BLaER1 treated with 17β-estradiol and CSF1 and Interleukin-3, amounts not matched to agents 10 nM and 100 nM (cell line): ENCODE results near the gene MED12L.
A peak's percentile ranks its signal among the peaks of the same experiment; 100 is the strongest.

Experiments
- H3K27ac ChIP-seq, 11 experiments: shearing (Covaris generic); formaldehyde crosslinking; 2 replicates each; pipeline ENCODE4 v1.8.1; 2022
- H3K27me3 ChIP-seq, 11 experiments: shearing (Covaris generic); formaldehyde crosslinking; 2 replicates each; pipeline ENCODE4 v1.8.1; 2022
- H3K36me3 ChIP-seq, 11 experiments: shearing (Covaris generic); formaldehyde crosslinking; 2 replicates each; pipeline ENCODE4 v1.8.1; 2022
- H3K4me1 ChIP-seq, 10 experiments: shearing (Covaris generic); formaldehyde crosslinking; 2 replicates each; pipeline ENCODE4 v1.8.1; 2022
- H3K4me2 ChIP-seq, 11 experiments: shearing (Covaris generic); formaldehyde crosslinking; 2 replicates each; pipeline ENCODE4 v1.8.1; 2022
- H3K4me3 ChIP-seq, 10 experiments: shearing (Covaris generic); formaldehyde crosslinking; 2 replicates each; pipeline ENCODE4 v1.8.1; 2022
- H3K9ac ChIP-seq, 11 experiments: shearing (Covaris generic); formaldehyde crosslinking; 2 replicates each; pipeline ENCODE4 v1.8.1; 2022
- H3K9me3 ChIP-seq, 11 experiments: shearing (Covaris generic); formaldehyde crosslinking; replicated peaks in 1 of 11; 2 replicates each; pipeline ENCODE4 v1.8.1; 2022
- H4K20me1 ChIP-seq, 11 experiments: shearing (Covaris generic); formaldehyde crosslinking; 2 replicates each; pipeline ENCODE4 v1.8.1; 2022
- Cebpa-rat ChIP-seq, 11 experiments: shearing (Covaris generic); IDR thresholded peaks; 2 replicates each; pipeline ENCODE4 v1.8.1; 2022

The MED12L gene

DNA sequence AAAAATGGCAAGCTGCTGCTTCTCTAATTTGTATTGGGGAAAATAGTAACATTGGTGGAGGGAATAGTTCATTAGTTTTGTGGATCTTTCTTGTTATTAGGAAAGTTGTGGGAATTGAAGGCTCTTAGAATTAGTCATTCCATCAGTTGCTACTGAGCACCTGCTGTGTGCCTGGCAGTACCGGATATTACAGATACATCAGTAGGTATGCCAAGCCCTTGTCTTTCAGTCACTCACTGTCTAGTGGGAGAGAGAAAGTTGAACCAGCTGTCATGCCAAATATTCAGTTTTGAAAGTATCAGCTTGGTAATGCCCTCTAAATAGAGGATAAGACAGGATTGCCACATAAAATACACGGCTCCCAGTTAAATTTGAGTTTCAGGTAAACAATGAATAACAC lies 342.9 kb downstream of the MED12L start:
- Histone ChIP-seq H3K4me3 (no peak overlapping the region), H3K4me2 (no peak overlapping the region), H3K27ac (no peak overlapping the region), H3K9me3 (peaks cover 0 to 11% (median 0%) of the 10 kb centered on the region in 11 experiments; a peak in 3 of 22 replicates), H3K27me3 (no peaks in the 10 kb centered on the region), H3K9ac (no peak overlapping the region), H3K36me3 (peaks cover 0 to 41% (median 3%) of the 10 kb centered on the region in 11 experiments; a peak in 11 of 22 replicates), H4K20me1 (no peaks in the 10 kb centered on the region), H3K4me1 (peaks cover 3 to 17% (median 7%) of the 10 kb centered on the region in 10 experiments; a peak in 16 of 20 replicates)
- no peak for TF ChIP-seq Cebpa-rat (IDR thresholded peaks at IDR 0.05)

DNA sequence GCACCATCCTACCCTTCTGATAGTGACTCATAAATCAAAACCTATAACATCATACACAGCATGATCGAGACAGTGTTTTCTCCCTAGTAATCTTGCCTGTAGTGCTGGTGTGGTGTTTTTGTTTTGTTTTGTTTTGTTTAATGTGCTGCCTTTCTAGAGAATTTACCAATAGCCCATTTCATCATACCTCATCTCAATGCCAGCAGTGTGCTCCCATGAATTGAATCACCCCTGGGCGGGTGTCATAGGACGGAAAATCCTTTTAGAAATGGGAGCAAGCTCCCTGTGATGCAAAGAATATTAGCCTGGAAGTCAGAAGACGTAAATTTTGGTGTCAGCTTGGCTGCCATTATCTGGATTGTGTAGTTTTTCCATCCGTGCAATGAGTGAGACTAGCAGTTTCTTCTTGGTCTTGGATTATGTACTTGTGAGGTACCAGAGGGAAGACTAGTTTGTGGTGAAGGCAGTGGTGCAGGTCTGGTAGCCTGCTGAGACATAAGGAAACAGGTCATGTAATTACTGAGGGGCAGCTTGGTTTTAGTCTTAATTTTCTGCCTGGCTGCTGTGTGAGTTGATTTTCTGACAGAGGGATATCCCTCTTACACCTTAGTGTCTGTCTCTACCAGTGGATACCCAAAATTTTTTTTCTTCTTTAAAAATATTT lies 345.5 kb downstream of the MED12L start:
- Histone ChIP-seq H4K20me1 (no peaks in the 10 kb centered on the region), H3K9me3 (peaks cover 0 to 11% (median 0%) of the 10 kb centered on the region in 11 experiments; a peak in 3 of 22 replicates), H3K4me3 (no peak overlapping the region), H3K4me2 (no peak overlapping the region), H3K9ac (no peak overlapping the region), H3K36me3 (peaks cover 0 to 41% (median 3%) of the 10 kb centered on the region in 11 experiments; a peak in 11 of 22 replicates), H3K27me3 (no peaks in the 10 kb centered on the region), H3K27ac (no peak overlapping the region), H3K4me1 (peaks cover 3 to 9% (median 5%) of the 10 kb centered on the region in 10 experiments; a peak in 16 of 20 replicates)
- TF ChIP-seq Cebpa-rat (IDR thresholded peaks at IDR 0.05) = no peak

DNA sequence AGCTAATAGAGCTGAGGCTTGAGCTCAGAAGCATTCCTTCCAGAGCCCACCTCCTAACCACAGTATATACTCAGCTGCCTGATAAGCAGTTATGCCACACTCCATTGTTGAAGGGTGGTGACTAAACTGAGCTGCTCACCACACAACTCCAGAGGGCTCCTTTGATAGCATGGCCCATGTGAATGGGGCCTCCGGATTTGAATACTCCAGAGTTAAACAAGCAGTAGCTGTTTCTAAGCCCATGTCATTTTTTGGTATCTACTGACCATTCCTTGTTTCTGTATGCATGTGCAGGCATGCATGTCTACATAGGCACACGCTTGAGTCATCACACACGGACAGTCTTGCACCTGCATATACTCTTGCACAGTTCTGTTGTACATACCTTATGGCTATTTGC lies 346.5 kb downstream of the MED12L start:
- Histone ChIP-seq H3K27me3 (no peaks in the 10 kb centered on the region), H3K4me2 (no peak overlapping the region), H3K4me3 (no peak overlapping the region), H3K9ac (no peak overlapping the region), H3K9me3 (peaks cover 0 to 11% (median 0%) of the 10 kb centered on the region in 11 experiments; a peak in 3 of 22 replicates), H3K4me1 (no peaks in the 10 kb centered on the region; a peak in 1 of 20 replicates), H4K20me1 (no peaks in the 10 kb centered on the region), H3K36me3 (peaks cover 0 to 41% (median 3%) of the 10 kb centered on the region in 11 experiments; a peak in 11 of 22 replicates), H3K27ac (no peak overlapping the region)
- TF ChIP-seq Cebpa-rat (IDR thresholded peaks at IDR 0.05) = no peak

DNA sequence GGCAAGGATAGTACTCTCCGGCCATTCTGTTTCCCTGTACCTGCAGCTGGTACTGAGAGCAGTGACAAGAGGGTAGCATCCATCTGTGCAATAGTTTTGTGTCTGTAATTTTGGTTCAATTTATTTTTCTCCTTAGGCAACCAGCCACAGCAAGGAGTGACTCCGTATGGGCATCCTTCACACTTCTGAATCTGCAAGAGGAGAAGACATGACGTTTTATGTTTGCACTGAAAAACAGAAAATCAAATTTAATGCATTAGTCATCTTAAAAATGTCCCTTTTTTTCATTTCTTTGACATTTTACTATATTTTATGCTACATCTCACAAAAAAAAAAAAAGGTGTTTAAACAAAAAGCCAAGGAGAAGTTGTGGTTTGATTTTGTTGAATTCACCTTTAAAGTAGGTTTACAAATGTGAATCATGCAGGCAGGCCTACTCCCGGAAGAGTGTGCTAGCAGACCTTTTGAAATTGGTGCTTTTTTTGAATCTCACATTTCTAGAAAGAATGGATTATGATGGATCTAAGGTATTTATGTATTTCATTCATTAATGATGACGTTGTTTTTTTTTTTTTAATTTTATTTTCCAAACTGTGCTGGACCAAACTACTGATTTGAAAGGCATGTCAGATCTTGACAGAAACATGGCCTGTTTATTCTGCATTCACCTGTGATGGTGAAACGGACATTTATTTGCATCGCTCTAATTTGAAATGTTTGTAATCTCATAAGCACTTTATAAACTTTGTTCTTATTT lies 347.3 kb downstream of the MED12L start:
- Histone ChIP-seq H3K36me3 (peaks cover 0 to 41% (median 3%) of the 10 kb centered on the region in 11 experiments; a peak in 11 of 22 replicates), H3K27me3 (no peaks in the 10 kb centered on the region), H3K4me3 (no peak overlapping the region), H3K4me1 (peaks cover 0 to 5% (median 2%) of the 10 kb centered on the region in 10 experiments; a peak in 12 of 20 replicates), H4K20me1 (no peaks in the 10 kb centered on the region), H3K9ac (no peak overlapping the region), H3K4me2 (no peak overlapping the region), H3K27ac (no peak overlapping the region), H3K9me3 (peaks cover 0 to 11% (median 0%) of the 10 kb centered on the region in 11 experiments; a peak in 3 of 22 replicates)
- no peak for TF ChIP-seq Cebpa-rat (IDR thresholded peaks at IDR 0.05)

DNA sequence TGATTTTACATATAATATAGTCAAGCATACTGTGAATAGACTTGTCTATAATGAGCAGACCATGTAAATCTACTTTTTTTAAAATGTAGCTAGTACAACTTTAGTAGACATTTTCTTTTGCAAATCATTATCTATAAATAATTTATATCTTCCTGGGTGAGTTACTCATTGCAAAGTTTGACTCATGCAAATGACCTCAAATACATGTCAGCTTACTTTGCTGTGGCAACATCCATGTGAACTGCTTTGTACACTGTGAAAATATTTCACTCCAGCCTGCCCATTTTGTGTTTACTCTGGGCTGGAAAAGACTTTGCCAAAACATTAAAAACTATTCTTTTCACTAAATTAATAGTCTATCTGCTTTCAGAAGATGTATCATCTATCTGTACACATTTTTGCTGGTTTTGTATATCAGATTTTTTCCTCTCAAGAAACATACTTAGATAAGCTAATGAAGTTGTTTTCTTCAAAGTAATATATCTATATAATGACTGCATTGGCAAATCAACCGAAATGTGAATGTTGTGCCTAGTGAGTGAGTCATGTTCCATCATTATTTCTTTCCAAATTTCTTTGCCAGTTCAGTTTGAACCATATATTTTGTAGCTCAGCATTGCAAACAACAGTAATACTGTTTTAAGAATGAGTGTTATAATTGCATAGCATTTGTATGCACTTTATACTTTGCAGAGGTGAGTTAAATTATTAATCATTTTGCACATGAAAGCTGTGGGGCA lies 348.9 kb downstream of the MED12L start:
- TF ChIP-seq Cebpa-rat (IDR thresholded peaks at IDR 0.05) = no peak
- Histone ChIP-seq H3K4me1 (peaks cover 0 to 13% (median 8%) of the 10 kb centered on the region in 10 experiments; a peak in 12 of 20 replicates), H3K36me3 (peaks cover 0 to 34% (median 0%) of the 10 kb centered on the region in 11 experiments; a peak in 10 of 22 replicates), H3K9ac (no peak overlapping the region), H3K27me3 (no peaks in the 10 kb centered on the region), H3K4me3 (no peak overlapping the region), H3K4me2 (no peak overlapping the region), H3K27ac (no peak overlapping the region), H3K9me3 (peaks cover 0 to 11% (median 0%) of the 10 kb centered on the region in 11 experiments; a peak in 3 of 22 replicates), H4K20me1 (no peaks in the 10 kb centered on the region)

DNA sequence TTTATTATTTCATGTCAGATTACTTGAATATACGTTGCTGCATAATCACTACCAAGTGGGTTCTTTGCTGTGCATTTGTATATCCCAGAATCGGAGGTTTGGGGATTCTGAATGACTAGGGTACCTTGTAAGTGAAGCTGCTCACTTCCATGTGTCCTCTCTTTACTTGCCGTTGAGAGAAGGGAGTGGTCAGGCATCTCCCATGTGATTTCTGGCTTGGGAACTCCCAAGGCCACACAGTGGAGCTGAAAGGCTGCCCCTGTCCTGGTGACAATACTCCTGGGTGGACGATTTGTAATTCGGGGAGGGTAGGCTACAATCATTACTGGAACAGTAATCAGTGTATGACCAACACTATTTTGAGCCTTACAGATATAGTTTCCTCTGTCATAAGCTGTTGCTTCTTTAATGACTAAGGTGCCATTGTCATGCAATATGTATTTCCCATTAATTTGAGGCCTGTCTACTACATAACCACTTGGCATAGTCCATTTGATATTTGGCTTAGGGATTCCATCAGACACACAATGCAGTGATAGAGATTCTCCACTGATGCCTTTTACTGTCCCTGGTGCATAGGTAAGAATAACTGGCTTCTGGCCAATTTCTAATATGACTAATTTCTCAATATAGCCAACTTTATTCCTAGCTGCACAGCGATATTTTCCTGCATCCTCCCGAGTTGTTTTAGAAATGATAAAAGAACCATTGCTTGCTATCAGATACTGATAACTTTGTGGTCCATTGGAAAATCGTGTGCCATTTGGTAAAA lies 351.4 kb downstream of the MED12L start:
- no peak overlapping the region for H3K9ac ChIP-seq
- H3K4me3 ChIP-seq = no peak overlapping the region
- no peaks in the 10 kb centered on the region for H3K9me3 ChIP-seq
- no peak overlapping the region for H3K27ac ChIP-seq
- TF ChIP-seq Cebpa-rat (IDR thresholded peaks at IDR 0.05) = no peak
- H3K27me3 ChIP-seq = no peaks in the 10 kb centered on the region
- peaks cover 0 to 13% (median 8%) of the 10 kb centered on the region in 10 experiments; a peak in 12 of 20 replicates for H3K4me1 ChIP-seq
- H4K20me1 ChIP-seq = no peaks in the 10 kb centered on the region
- H3K4me2 ChIP-seq = peak overlapping the region in 1 of 11 experiments; percentile 33; a peak in 1 of 22 replicates
- peaks cover 0 to 13% (median 0%) of the 10 kb centered on the region in 11 experiments; a peak in 2 of 22 replicates for H3K36me3 ChIP-seq

DNA sequence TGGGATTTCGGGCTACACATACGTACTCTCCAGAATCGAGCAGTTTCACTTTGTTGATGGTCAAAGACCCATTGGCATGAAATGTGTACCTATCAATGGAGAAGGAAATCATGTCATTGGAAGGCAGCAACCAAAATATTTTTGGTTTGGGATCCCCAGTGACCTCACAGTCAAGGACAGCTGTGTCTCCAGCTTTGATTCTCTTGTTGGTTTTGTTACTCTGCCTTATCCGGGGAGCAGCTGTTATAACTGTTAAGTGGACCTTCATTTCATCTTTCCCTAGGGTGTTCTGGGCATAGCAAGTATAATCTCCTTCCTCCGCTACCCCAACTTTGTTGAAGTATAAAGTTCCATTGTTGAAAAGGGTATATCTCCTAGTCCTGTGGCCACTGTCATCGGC lies 352.4 kb downstream of the MED12L start:
- Histone ChIP-seq H4K20me1 (no peaks in the 10 kb centered on the region), H3K4me2 (peak overlapping the region in 7 of 11 experiments; percentile 1 to 53 (median 33); a peak in 10 of 22 replicates)

DNA sequence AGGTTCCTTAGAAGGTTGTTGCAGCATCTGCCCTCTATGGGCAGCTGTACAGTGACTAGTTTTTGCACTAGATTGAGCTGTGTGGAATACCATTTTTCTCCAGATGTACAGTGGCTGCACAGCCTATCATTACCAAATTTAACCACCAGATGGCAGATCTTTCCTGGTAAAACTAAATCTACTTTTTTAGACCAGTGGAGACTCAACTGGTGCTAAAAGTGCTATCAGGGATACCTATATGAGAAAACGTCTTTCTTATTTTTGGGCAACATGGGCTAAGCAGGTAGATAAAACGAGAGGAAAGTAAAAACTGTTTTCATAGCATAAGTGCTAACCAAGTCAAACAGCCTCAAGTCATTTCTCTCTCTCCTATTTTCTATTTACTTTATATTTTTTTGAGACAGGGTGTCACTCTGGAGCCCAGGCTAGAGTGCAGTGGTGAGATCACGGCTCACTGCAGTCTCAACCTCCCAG lies 354.2 kb downstream of the MED12L start:
- H3K27me3 ChIP-seq = no peaks in the 10 kb centered on the region
- no peaks in the 10 kb centered on the region for H3K9me3 ChIP-seq
- no peaks in the 10 kb centered on the region for H3K36me3 ChIP-seq
- H3K27ac ChIP-seq = no peak overlapping the region
- no peaks in the 10 kb centered on the region for H4K20me1 ChIP-seq
- TF ChIP-seq Cebpa-rat (IDR thresholded peaks at IDR 0.05) = no peak
- H3K4me3 ChIP-seq = no peak overlapping the region
- no peak overlapping the region for H3K9ac ChIP-seq
- no peak overlapping the region for H3K4me2 ChIP-seq
- H3K4me1 ChIP-seq = peaks cover 0 to 13% (median 8%) of the 10 kb centered on the region in 10 experiments; a peak in 11 of 20 replicates

More for the DNA sequence above, 352.4 kb downstream of the MED12L start:
- H3K4me3 ChIP-seq = no peak overlapping the region
- peaks cover 0 to 13% (median 8%) of the 10 kb centered on the region in 10 experiments; a peak in 12 of 20 replicates for H3K4me1 ChIP-seq
- no peak overlapping the region for H3K27ac ChIP-seq
- H3K9me3 ChIP-seq = no peaks in the 10 kb centered on the region
- H3K27me3 ChIP-seq = no peaks in the 10 kb centered on the region
- no peak for TF ChIP-seq Cebpa-rat (IDR thresholded peaks at IDR 0.05)
- H3K9ac ChIP-seq = no peak overlapping the region
- H3K36me3 ChIP-seq = 0 out of 22 replicates have a peak, but pooled peaks cover 0 to 6% (median 0%) of the 10 kb centered on the region in 11 experiments
